RWPE2 (cell line): ENCODE results near the gene TLE7.

Source experiments
- ATAC-seq: fragments of 200-7000 bp; cut with Tn5 transposase; 3 replicates; pipeline ENCODE4 v1.9.1; 2021; ENCODE audit warnings: low read depth
- DNase-seq: peaks from one replicate; pipeline ENCODE4 v3.0.0-alpha.2; 2020; ENCODE audit warnings: low spot score
- H3K27ac ChIP-seq: fragments of 450-650 bp; 2 replicates; pipeline ENCODE4 v1.5.1; 2017; ENCODE audit warnings: mild to moderate bottlenecking; ENCODE audit not compliant: poor library complexity, severe bottlenecking
- H3K27me3 ChIP-seq: fragments of 250-450 bp; sonication (Bioruptor Pico); 2 replicates; pipeline ENCODE4 v1.5.1; 2021; ENCODE audit warnings: mild to moderate bottlenecking, moderate library complexity; ENCODE audit not compliant: insufficient read depth, poor library complexity, severe bottlenecking
- H3K36me3 ChIP-seq: fragments of 250-450 bp; sonication (Bioruptor Pico); 2 replicates; pipeline ENCODE4 v1.5.1; 2020; ENCODE audit warnings: low read depth, mild to moderate bottlenecking, moderate library complexity
- H3K4me1 ChIP-seq: fragments of 250-450 bp; sonication (Bioruptor Pico); 2 replicates; pipeline ENCODE4 v1.5.1; 2021; ENCODE audit warnings: mild to moderate bottlenecking, moderate library complexity; ENCODE audit not compliant: insufficient read depth, poor library complexity, severe bottlenecking
- H3K4me3 ChIP-seq: fragments of 250-450 bp; sonication (Bioruptor Pico); 2 replicates; pipeline ENCODE4 v1.5.1; 2021; ENCODE audit warnings: mild to moderate bottlenecking, moderate library complexity; ENCODE audit not compliant: severe bottlenecking
- H3K9me3 ChIP-seq: fragments of 250-450 bp; sonication (Bioruptor Pico); 2 replicates; pipeline ENCODE4 v1.5.1; 2021; ENCODE audit warnings: mild to moderate bottlenecking, moderate library complexity; ENCODE audit not compliant: severe bottlenecking
- CTCF ChIP-seq: fragments of 450-650 bp; IDR thresholded peaks from one replicate; pipeline ENCODE4 v1.5.1; 2017; ENCODE audit warnings: mild to moderate bottlenecking, moderate library complexity; ENCODE audit not compliant: poor library complexity, severe bottlenecking

Gene TLE7

GRCh38 chr16:71426880-71427615 is 14.8 kb downstream of the TLE7 start:
- Histone ChIP-seq H3K4me1 (no peaks in the 10 kb centered on the region), H3K27ac (no peak overlapping the region), H3K9me3 (peaks cover 6% of the 10 kb centered on the region), H3K4me3 (no peak overlapping the region), H3K36me3 (no peaks in the 10 kb centered on the region), H3K27me3 (peaks cover 7% of the 10 kb centered on the region)
- DNase-seq: no peak
- no peak for ATAC-seq
- TF ChIP-seq CTCF: no peak

DNA sequence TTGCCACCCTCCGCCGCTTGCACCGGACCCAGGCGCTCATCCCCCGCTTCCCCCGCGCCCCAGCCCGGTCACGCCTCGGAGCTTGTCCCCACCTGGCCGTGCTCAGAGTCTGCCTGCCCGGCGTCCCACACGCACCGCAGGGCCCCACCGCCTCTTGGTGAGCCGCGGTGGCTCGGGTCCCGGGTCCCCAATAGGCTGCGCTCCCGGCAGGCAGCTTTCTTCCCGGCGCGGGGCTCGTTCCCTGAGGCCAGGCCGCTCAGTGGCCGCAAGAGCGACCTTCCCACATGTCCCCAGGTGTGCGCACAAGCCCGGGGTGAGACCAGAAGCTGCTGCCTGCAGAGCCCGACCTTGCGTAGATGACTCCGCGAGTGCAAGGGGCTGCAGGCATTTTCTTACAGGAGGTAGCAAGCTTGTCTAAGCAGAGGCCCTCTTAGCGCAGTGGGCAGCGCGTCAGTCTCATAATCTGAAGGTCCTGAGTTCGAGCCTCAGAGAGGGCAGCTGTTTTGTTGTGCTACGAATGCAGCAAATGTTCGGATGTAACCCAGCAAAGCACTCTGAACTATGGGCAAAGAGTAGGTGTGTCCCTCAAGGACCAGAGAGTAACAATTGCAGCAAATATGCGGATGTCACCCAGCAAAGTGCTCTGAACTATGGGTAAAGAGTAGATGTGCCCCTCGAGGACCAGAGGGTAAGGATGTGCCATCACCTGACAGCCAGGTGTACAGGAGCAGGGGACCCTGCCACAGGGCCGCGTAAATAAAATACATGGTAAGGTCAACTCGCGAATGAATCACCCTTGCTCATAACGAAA is 15.6 kb downstream of the TLE7 start:
- H3K4me3 ChIP-seq: peak overlapping the region; percentile 37
- ATAC-seq (peak; percentile 91), DNase-seq (no peak)
- H3K27me3 ChIP-seq: peaks cover 7% of the 10 kb centered on the region
- H3K4me1 ChIP-seq: no peaks in the 10 kb centered on the region
- H3K9me3 ChIP-seq: peaks cover 6% of the 10 kb centered on the region
- TF ChIP-seq CTCF: no peak
- H3K27ac ChIP-seq: no peak overlapping the region
- H3K36me3 ChIP-seq: no peaks in the 10 kb centered on the region

GRCh38 chr16:71425746-71426068 is 16.1 kb downstream of the TLE7 start:
- no peak for ATAC-seq
- no peaks in the 10 kb centered on the region for H3K4me1 ChIP-seq
- H3K36me3 ChIP-seq: no peaks in the 10 kb centered on the region
- H3K27me3 ChIP-seq: peaks cover 7% of the 10 kb centered on the region
- no peak overlapping the region for H3K27ac ChIP-seq
- TF ChIP-seq CTCF: no peak
- DNase-seq: no peak
- H3K9me3 ChIP-seq: peaks cover 6% of the 10 kb centered on the region
- H3K4me3 ChIP-seq: peak overlapping the region; percentile 37

DNA sequence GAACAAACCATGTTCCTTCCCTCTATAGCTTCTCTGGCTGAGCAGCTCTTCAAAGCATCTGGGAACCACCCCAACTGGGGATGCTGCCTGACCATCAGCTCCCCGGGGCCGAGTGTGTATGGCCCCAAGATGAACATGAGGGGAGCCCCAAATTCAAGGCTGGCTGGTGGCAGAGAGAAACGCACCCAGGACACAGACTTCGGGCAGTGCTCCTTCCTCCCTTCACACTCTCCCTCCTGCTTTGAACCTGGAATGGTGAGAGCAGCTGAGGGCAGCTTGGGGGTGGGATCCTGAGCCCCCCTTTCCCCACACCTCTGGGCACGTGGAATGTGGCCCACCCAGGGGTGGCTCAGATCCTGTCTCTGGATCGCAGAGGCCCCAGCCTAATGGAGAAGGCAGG is 17.2 kb downstream of the TLE7 start:
- no peaks in the 10 kb centered on the region for H3K4me1 ChIP-seq
- ATAC-seq (no peak), DNase-seq (no peak)
- no peaks in the 10 kb centered on the region for H3K36me3 ChIP-seq
- no peak for TF ChIP-seq CTCF
- no peak overlapping the region for H3K27ac ChIP-seq
- H3K27me3 ChIP-seq: peaks cover 7% of the 10 kb centered on the region
- no peak overlapping the region for H3K4me3 ChIP-seq
- H3K9me3 ChIP-seq: peaks cover 6% of the 10 kb centered on the region

DNA sequence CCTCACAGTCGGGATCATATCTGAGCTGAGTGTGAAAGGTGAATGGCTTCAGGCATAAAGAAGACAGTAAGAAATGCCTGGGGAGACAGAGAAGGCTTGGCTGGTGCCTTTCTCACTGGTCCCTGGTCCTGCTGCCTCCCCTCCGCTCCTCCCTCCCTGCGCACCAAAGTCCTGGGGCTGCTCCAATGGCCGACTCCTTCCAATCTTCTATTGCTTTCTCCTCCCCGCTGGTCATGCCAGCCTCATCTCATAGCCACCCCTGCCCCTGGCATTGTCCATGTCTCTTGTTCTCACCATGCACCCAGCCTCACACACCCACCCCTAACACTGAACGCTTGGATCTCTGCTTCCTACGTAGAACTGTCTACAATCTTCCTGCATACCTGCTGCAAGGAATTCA is 18.0 kb downstream of the TLE7 start:
- H3K4me3 ChIP-seq: no peak overlapping the region
- no peak for DNase-seq

More for the DNA sequence above, 18.0 kb downstream of the TLE7 start:
- no peaks in the 10 kb centered on the region for H3K4me1 ChIP-seq
- H3K36me3 ChIP-seq: no peaks in the 10 kb centered on the region
- ATAC-seq: no peak
- no peak for TF ChIP-seq CTCF
- H3K27ac ChIP-seq: no peak overlapping the region
- H3K9me3 ChIP-seq: peaks cover 6% of the 10 kb centered on the region
- peaks cover 7% of the 10 kb centered on the region for H3K27me3 ChIP-seq
